HG03442 (cell line): Measurements from ENCODE around the gene MYO1C.
A peak's percentile ranks its signal among the peaks of the same experiment; 100 is the strongest.

Experiments used
- ATAC-seq: cut with Tn5 transposase; IDR thresholded peaks from one replicate; pipeline ENCODE4 v1.9.1; 2021; ENCODE audit warnings: mild to moderate bottlenecking, moderate library complexity; ENCODE audit not compliant: unreplicated experiment

MYO1C gene

GRCh38 chr17:1485423-1486376 is 6.8 kb downstream of the MYO1C start:
- peak; percentile 42 for ATAC-seq

- ATAC-seq = peak; percentile 35
These were observed 7.6 kb downstream of the MYO1C start for GRCh38 chr17:1484676-1485422.

GRCh38 chr17:1484060-1484535 is 8.4 kb downstream of the MYO1C start:
- no peak for ATAC-seq

GRCh38 chr17:1482680-1483079 is 9.8 kb downstream of the MYO1C start:
- ATAC-seq = no peak

- ATAC-seq = no peak
These were observed 10.8 kb downstream of the MYO1C start for GRCh38 chr17:1481736-1482135.

- ATAC-seq = no peak
These were observed 11.6 kb downstream of the MYO1C start for GRCh38 chr17:1480747-1481465.

GRCh38 chr17:1478418-1478817 is 14.1 kb downstream of the MYO1C start:
- ATAC-seq = no peak

GRCh38 chr17:1475321-1475854 is 17.1 kb downstream of the MYO1C start:
- ATAC-seq = no peak

GRCh38 chr17:1474402-1475189 is 17.9 kb downstream of the MYO1C start:
- peak; percentile 58 for ATAC-seq

- no peak for ATAC-seq
These were observed 18.6 kb downstream of the MYO1C start for GRCh38 chr17:1473841-1474240.

GRCh38 chr17:1473170-1473569 is 19.3 kb downstream of the MYO1C start:
- ATAC-seq = no peak

GRCh38 chr17:1471911-1472821 is 20.3 kb downstream of the MYO1C start:
- no peak for ATAC-seq

GRCh38 chr17:1471490-1471889 is 21.0 kb downstream of the MYO1C start:
- ATAC-seq = no peak

GRCh38 chr17:1470755-1471462 is 21.6 kb downstream of the MYO1C start:
- ATAC-seq = no peak

- ATAC-seq = no peak
These were observed 22.3 kb downstream of the MYO1C start for GRCh38 chr17:1470071-1470754.

- ATAC-seq = no peak
These were observed 23.1 kb downstream of the MYO1C start for GRCh38 chr17:1469231-1469852.

- no peak for ATAC-seq
These were observed 24.5 kb downstream of the MYO1C start for GRCh38 chr17:1467898-1468492.
